Pancreas (tissue), 10 donors: ENCODE data around the gene ARL13B. TPM values are rescaled to one million over a fixed set of nuclear protein-coding genes. Genes with fewer than 3 reads are reported as not detected.

Source experiments
- ATAC-seq, 4 donors: fragments of 200-7000 bp; cut with Tn5 transposase; one replicate each; pipeline versions ENCODE4 v1.8.0 to v1.9.1; 2020; ENCODE audit warnings: mild to moderate bottlenecking in 4 of 4, moderate library complexity in 4 of 4
- DNase-seq, 6 donors: peaks; one replicate each; pipeline ENCODE4 v3.0.0-alpha.2; 2020
- FAIRE-seq: peaks from 2 replicates; lab custom pipeline; 2012; peaks lifted over from hg19 to GRCh38; lab: Jason Lieb, UNC
- H3K27ac ChIP-seq, 4 donors: fragments of 200-600 bp; sonication (generic); 1 replicate in 3 of 4; 2 replicates in 1 of 4; pipeline versions ENCODE4 v1.5.0 to v1.8.0; 2020
- H3K27me3 ChIP-seq, 4 donors: fragments of 200-600 bp; one replicate each; pipeline ENCODE4 v1.8.0; 2021
- H3K36me3 ChIP-seq, 3 donors: fragments of 200-600 bp; sonication (generic) in 1 of 3; one replicate each; pipeline versions ENCODE4 v1.5.0 to v1.8.0; 2020 to 2021
- H3K4me1 ChIP-seq, 3 donors: fragments of 200-600 bp; one replicate each; pipeline ENCODE4 v1.8.0; 2021
- H3K4me3 ChIP-seq, 4 donors: fragments of 200-600 bp; sonication (generic) in 2 of 4; one replicate each; pipeline versions ENCODE4 v1.5.0 to v1.8.0; 2020 to 2021
- H3K9me3 ChIP-seq, 4 donors: fragments of 200-600 bp; one replicate each; pipeline ENCODE4 v1.8.0; 2021
- WGBS, 2 donors: extraction: QIAGEN DNeasy Blood & Tissue Kit; methylation state at CpG; one replicate each; pipeline ENCODE4 v1.1.7; 2013; 5-methylcytosine and 5-hydroxymethylcytosine counted together
- intact Hi-C, 3 donors: fragments of 100-400 bp; cut with DNase I; formaldehyde crosslinking; loops; one replicate each; pipeline versions ENCODE4 v1.11.1 to v1.14.2; 2022
- polyA plus RNA-seq, 2 donors: library from polyadenylated mRNA; stranded (reverse); fragments of 200-250 nt; gene quantifications; one replicate each; pipeline ENCODE4 v1.2.3, GENCODE V29; 2013
- total RNA-seq, 6 donors: library from RNA; stranded (reverse); fragmentation: NEBNext Ultra II Directional in 4 of 6; extraction: Animal tissue kit (Norgen Biotek cat#: 25700) in 4 of 6; gene quantifications; one replicate each; pipeline versions ENCODE4 v1.2.1 to v1.2.4, GENCODE V29; 2021 to 2023
- TF ChIP-seq, protein P1 (sequence below), 4 donors: fragments of 200-600 bp; sonication (generic) in 3 of 4; IDR thresholded peaks; one replicate each; pipeline versions ENCODE4 v1.5.0 to v1.8.0; 2021; ENCODE audit warnings: antibody characterized with exemption in 4 of 4
- donor health status: healthy with polysubstance abuse.
- donor health status: DM: no; HTN: no; CAD: no; lungs with moderate emphysema.
- donor health status: DM: no; HTN: no; CAD: no.
- donor health status: control.
- donor health status: control.
- donor health status: Bipolar disorder and iron deficiency.
- donor health status: DM: yes; HTN: yes; CAD: no.
- donor health status: DM: no; HTN: no; CAD: no.
- donor health status: DM: no; HTN: no; CAD: no.
- donor health status: DM: yes; HTN: yes; CAD: no.

ARL13B gene
- total and polyA plus RNA-seq, 8 donors: 1.9 to 6.1 (median 3.1) TPM

DNA sequence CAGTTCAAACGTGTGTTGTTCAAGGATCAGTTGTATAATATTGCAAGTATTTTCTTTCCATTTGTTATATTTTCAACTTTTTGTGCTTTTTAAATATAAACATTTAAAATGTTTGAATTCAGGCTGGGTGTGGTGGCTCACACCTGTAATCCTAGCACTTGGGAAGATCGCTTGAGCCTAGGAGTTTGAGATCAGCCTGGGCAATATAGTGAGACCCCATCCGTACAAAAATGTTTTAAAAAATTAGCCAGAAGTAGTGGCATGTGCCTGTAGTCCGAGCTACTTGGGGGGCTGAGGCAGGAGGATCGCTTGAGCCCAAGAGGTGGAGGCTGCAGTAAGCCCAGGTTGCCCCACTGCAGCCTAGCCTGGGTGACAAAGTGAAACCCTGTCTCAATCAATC is 4.7 kb downstream of the ARL13B start:
- intact Hi-C loops: no loop called here
- H3K4me3 ChIP-seq: no peak overlapping the region
- no peak for ATAC-seq

GRCh38 chr3:93988283-93988682 is 8.3 kb downstream of the ARL13B start:
- H3K27ac ChIP-seq: no peak overlapping the region
- no peak for DNase-seq
- no peaks in the 10 kb centered on the region for H3K36me3 ChIP-seq
- H3K27me3 ChIP-seq: no peaks in the 10 kb centered on the region
- intact Hi-C loops: no loop called here
- no peaks in the 10 kb centered on the region for H3K4me1 ChIP-seq
- TF ChIP-seq, protein P1, sequence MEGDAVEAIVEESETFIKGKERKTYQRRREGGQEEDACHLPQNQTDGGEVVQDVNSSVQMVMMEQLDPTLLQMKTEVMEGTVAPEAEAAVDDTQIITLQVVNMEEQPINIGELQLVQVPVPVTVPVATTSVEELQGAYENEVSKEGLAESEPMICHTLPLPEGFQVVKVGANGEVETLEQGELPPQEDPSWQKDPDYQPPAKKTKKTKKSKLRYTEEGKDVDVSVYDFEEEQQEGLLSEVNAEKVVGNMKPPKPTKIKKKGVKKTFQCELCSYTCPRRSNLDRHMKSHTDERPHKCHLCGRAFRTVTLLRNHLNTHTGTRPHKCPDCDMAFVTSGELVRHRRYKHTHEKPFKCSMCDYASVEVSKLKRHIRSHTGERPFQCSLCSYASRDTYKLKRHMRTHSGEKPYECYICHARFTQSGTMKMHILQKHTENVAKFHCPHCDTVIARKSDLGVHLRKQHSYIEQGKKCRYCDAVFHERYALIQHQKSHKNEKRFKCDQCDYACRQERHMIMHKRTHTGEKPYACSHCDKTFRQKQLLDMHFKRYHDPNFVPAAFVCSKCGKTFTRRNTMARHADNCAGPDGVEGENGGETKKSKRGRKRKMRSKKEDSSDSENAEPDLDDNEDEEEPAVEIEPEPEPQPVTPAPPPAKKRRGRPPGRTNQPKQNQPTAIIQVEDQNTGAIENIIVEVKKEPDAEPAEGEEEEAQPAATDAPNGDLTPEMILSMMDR (IDR thresholded peaks at IDR 0.05): no peak
- H3K4me3 ChIP-seq: no peak overlapping the region
- no peaks in the 10 kb centered on the region for H3K9me3 ChIP-seq
- FAIRE-seq: no peak
- no peak for ATAC-seq

More for the DNA sequence above, 4.7 kb downstream of the ARL13B start:
- Histone ChIP-seq H3K27me3 (no peaks in the 10 kb centered on the region), H3K9me3 (no peaks in the 10 kb centered on the region), H3K27ac (no peak overlapping the region), H3K36me3 (no peaks in the 10 kb centered on the region), H3K4me1 (no peaks in the 10 kb centered on the region)
- 81 to 87% methylated on average over 5 of the region's 5 CpGs for WGBS, 2 donors
- TF ChIP-seq, protein P1 (IDR thresholded peaks at IDR 0.05): no peak
- DNase-seq (no peak), FAIRE-seq (no peak)

DNA sequence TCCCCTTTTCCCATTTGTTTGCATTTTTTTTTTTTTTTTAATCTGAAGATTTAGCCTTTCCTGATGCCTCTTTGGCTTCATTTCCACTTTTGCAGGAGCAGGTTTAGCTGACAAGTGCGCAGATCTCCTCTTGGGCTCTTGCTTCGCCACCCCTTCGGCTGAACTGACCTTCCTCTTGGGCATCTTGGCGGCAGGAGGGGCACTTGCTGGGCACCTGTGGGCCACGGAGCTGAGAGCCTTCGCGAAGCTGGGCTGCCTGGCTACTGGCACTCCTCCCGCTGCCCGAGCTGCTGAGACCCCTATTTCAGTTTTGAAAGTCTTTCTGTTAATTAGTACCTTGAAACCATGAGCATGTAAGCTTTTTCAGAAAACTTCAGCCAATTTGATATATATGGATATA is 8.8 kb downstream of the ARL13B start:
- Histone ChIP-seq H3K4me1 (no peaks in the 10 kb centered on the region), H3K27me3 (no peaks in the 10 kb centered on the region), H3K27ac (no peak overlapping the region), H3K9me3 (no peaks in the 10 kb centered on the region), H3K36me3 (no peaks in the 10 kb centered on the region), H3K4me3 (no peak overlapping the region)
- no peak for ATAC-seq
- DNase-seq: no peak
- FAIRE-seq: no peak
- intact Hi-C loops: no loop called here
- TF ChIP-seq, protein P1 (IDR thresholded peaks at IDR 0.05): no peak
- WGBS, 2 donors: 95% methylated on average over 9 of the region's 9 CpGs

GRCh38 chr3:93989241-93989640 is 9.3 kb downstream of the ARL13B start:
- Histone ChIP-seq H3K27me3 (no peaks in the 10 kb centered on the region), H3K9me3 (no peaks in the 10 kb centered on the region), H3K36me3 (no peaks in the 10 kb centered on the region), H3K4me3 (no peak overlapping the region), H3K27ac (no peak overlapping the region), H3K4me1 (no peaks in the 10 kb centered on the region)
- ATAC-seq (no peak), FAIRE-seq (no peak), DNase-seq (no peak)
- intact Hi-C loops: no loop called here
- TF ChIP-seq, protein P1 (IDR thresholded peaks at IDR 0.05): no peak
- 93 to 94% methylated on average over 3 of the region's 3 CpGs for WGBS, 2 donors

GRCh38 chr3:93991631-93992030 is 11.7 kb downstream of the ARL13B start:
- WGBS, 2 donors: 62 to 67% methylated on average over 2 of the region's 2 CpGs
- H3K9me3 ChIP-seq: no peaks in the 10 kb centered on the region
- no peaks in the 10 kb centered on the region for H3K4me1 ChIP-seq

More at GRCh38 chr3:93991631-93992030, 11.7 kb downstream of the ARL13B start:
- Histone ChIP-seq H3K27me3 (no peaks in the 10 kb centered on the region), H3K36me3 (no peaks in the 10 kb centered on the region), H3K27ac (no peak overlapping the region), H3K4me3 (no peak overlapping the region)
- no peak for ATAC-seq
- FAIRE-seq: no peak
- TF ChIP-seq, protein P1 (IDR thresholded peaks at IDR 0.05): no peak
- DNase-seq: no peak
- intact Hi-C loops: no loop called here
